ENCODE data around the gene SOD3.

GRCh38 chr4:24768006-24768405 is 27.4 kb upstream of the SOD3 start:
- TF ChIP-seq CTCF (IDR thresholded peaks at IDR 0.05) (no peak), POLR2A (IDR thresholded peaks at IDR 0.05) (no peak)

Data from esophagus squamous epithelium (tissue), 4 donors.